PC-3 (cell line): Measurements from ENCODE around the gene ERP27. TPM values are rescaled to one million over a fixed set of nuclear protein-coding genes. Genes with fewer than 3 reads are reported as not detected.

Source experiments
- ATAC-seq: fragments of 200-7000 bp; cut with Tn5 transposase; 2 replicates; pipeline ENCODE4 v1.9.1; 2020; ENCODE audit warnings: mild to moderate bottlenecking, moderate library complexity
- BruUV-seq: library from RNA; stranded (reverse); fragments of 400-500 nt; replicated peaks from 2 replicates; lab custom pipeline; 2021; lab: Mats Ljungman, UMichigan
- CTCF ChIA-PET: fragments of 300-600 bp; sonication (Branson Sonifier 250); formaldehyde crosslinking; loops from one replicate; lab custom pipeline; 2022; ENCODE audit warnings: antibody characterized with exemption; lab: Charles Lee
- POLR2A ChIA-PET: fragments of 300-600 bp; sonication (Branson Sonifier 250); formaldehyde crosslinking; loops from one replicate; lab custom pipeline; 2022; ENCODE audit warnings: antibody characterized with exemption; ENCODE audit not compliant: unreplicated experiment; lab: Charles Lee
- DNase-seq: peaks from one replicate; pipeline ENCODE4 v3.0.0-alpha.2; 2015
- H2AFZ ChIP-seq: fragments of 300-600 bp; sonication (generic); 2 replicates; pipeline ENCODE4 v1.6.0; 2016; ENCODE audit warnings: antibody characterized with exemption, low read length
- H3F3A ChIP-seq: fragments of 300-600 bp; sonication (generic); one replicate; pipeline ENCODE4 v1.6.0; 2017; ENCODE audit warnings: antibody characterized with exemption, low read length, control low read depth, mild to moderate bottlenecking; ENCODE audit not compliant: unreplicated experiment
- H3K27ac ChIP-seq: fragments of 300-600 bp; sonication (generic); 2 replicates; pipeline ENCODE4 v1.5.1; 2016; ENCODE audit warnings: mild to moderate bottlenecking, low read length
- H3K27me3 ChIP-seq: fragments of 300-600 bp; sonication (generic); 2 replicates; pipeline ENCODE4 v1.6.1; 2016; ENCODE audit warnings: low read length, mixed read lengths
- H3K36me3 ChIP-seq: fragments of 300-600 bp; sonication (generic); 2 replicates; pipeline ENCODE4 v1.6.1; 2016; ENCODE audit warnings: low read depth, mixed run types, low read length, mixed read lengths
- H3K4me1 ChIP-seq: fragments of 300-600 bp; sonication (generic); 2 replicates; pipeline ENCODE4 v1.5.1; 2016; ENCODE audit warnings: low read length; ENCODE audit not compliant: insufficient read depth
- H3K4me2 ChIP-seq: fragments of 300-600 bp; sonication (generic); 2 replicates; pipeline ENCODE4 v1.6.0; 2016; ENCODE audit warnings: low read length
- H3K4me3 ChIP-seq: fragments of 300-600 bp; sonication (generic); 2 replicates; pipeline ENCODE4 v1.5.1; 2016; ENCODE audit warnings: mild to moderate bottlenecking, low read length, mixed read lengths
- H3K79me2 ChIP-seq: fragments of 300-600 bp; sonication (generic); 2 replicates; pipeline ENCODE4 v1.6.1; 2017; ENCODE audit warnings: low read length, mixed read lengths
- H3K9ac ChIP-seq: fragments of 300-600 bp; sonication (generic); 2 replicates; pipeline ENCODE4 v1.6.0; 2016; ENCODE audit warnings: mild to moderate bottlenecking, low read length
- H3K9me2 ChIP-seq: fragments of 300-600 bp; sonication (generic); replicated peaks from 2 replicates; pipeline ENCODE4 v1.6.1; 2016; ENCODE audit warnings: mixed run types, low read length, mixed read lengths
- H3K9me3 ChIP-seq: fragments of 300-600 bp; sonication (generic); 2 replicates; pipeline ENCODE4 v1.6.1; 2016; ENCODE audit warnings: low read length, mixed read lengths
- H4K20me1 ChIP-seq: fragments of 300-600 bp; sonication (generic); 2 replicates; pipeline ENCODE4 v1.6.1; 2016; ENCODE audit warnings: low read length, mixed read lengths
- CTCF ChIP-seq: fragments of 300-600 bp; sonication (generic); conservative IDR thresholded peaks from 2 replicates; pipeline ENCODE4 v1.5.1; 2017; ENCODE audit warnings: antibody characterized with exemption, low read depth, mild to moderate bottlenecking, low read length
- EZH2 ChIP-seq: fragments of 300-600 bp; sonication (generic); IDR thresholded peaks from one replicate; pipeline ENCODE4 v1.6.1; 2017; ENCODE audit warnings: antibody characterized with exemption, mild to moderate bottlenecking, low read length; ENCODE audit not compliant: unreplicated experiment
- EZH2phosphoT487 ChIP-seq: fragments of 300-600 bp; sonication (generic); IDR thresholded peaks from 2 replicates; pipeline ENCODE4 v1.6.1; 2018; ENCODE audit warnings: mild to moderate bottlenecking, antibody characterized with exemption, low read length, borderline replicate concordance
- intact Hi-C: fragments of 100-400 bp; cut with micrococcal nuclease; formaldehyde crosslinking; loops from 2 replicates; pipeline ENCODE4 v1.9.0; 2023
- total RNA-seq: library from RNA; depleted of rRNA; stranded (reverse); fragments of >200 nt; gene quantifications from 2 replicates; pipeline ENCODE4 v1.2.3, GENCODE V29; 2014

The ERP27 gene
- total RNA-seq, 1 experiment from 2014 or later: not detected

GRCh38 chr12:14982562-14982961 lies 44.2 kb upstream of the ERP27 start:
- intact Hi-C loops: no loop called here
- Histone ChIP-seq H3K27me3 (no peaks in the 10 kb centered on the region), H3K36me3 (no peaks in the 10 kb centered on the region), H3K4me1 (no peaks in the 10 kb centered on the region), H2AFZ (no peak overlapping the region), H4K20me1 (no peaks in the 10 kb centered on the region), H3K27ac (no peak overlapping the region), H3K9me3 (no peaks in the 10 kb centered on the region), H3K9me2 (no peaks in the 10 kb centered on the region), H3F3A (no peaks in the 10 kb centered on the region), H3K79me2 (no peaks in the 10 kb centered on the region), H3K4me3 (no peak overlapping the region), H3K9ac (no peak overlapping the region), H3K4me2 (no peak overlapping the region)
- ATAC-seq (no peak), DNase-seq (no peak)
- TF ChIP-seq EZH2 (no peak), CTCF (no peak), EZH2phosphoT487 (no peak)
- ChIA-PET POLR2A (no interaction called here), CTCF (no interaction called here)
- no TSS peak for BruUV-seq

GRCh38 chr12:14981049-14981448 lies 42.7 kb upstream of the ERP27 start:
- ChIA-PET POLR2A (no interaction called here), CTCF (no interaction called here)
- H3K4me2 ChIP-seq: no peak overlapping the region

GRCh38 chr12:14979468-14979867 lies 41.1 kb upstream of the ERP27 start:
- H3K9ac ChIP-seq: no peak overlapping the region
- no peak for DNase-seq
- no peak overlapping the region for H3K4me2 ChIP-seq
- no peaks in the 10 kb centered on the region for H3K27me3 ChIP-seq
- H3K9me2 ChIP-seq: no peaks in the 10 kb centered on the region
- no TSS peak for BruUV-seq
- H3K4me1 ChIP-seq: no peaks in the 10 kb centered on the region
- no peak overlapping the region for H3K4me3 ChIP-seq
- H2AFZ ChIP-seq: no peak overlapping the region
- intact Hi-C loops: no loop called here
- ChIA-PET POLR2A (no interaction called here), CTCF (no interaction called here)
- ATAC-seq: no peak
- no peaks in the 10 kb centered on the region for H3K9me3 ChIP-seq
- H3K79me2 ChIP-seq: no peaks in the 10 kb centered on the region
- no peaks in the 10 kb centered on the region for H4K20me1 ChIP-seq
- no peak overlapping the region for H3K27ac ChIP-seq
- TF ChIP-seq CTCF (no peak), EZH2phosphoT487 (no peak), EZH2 (no peak)
- H3K36me3 ChIP-seq: no peaks in the 10 kb centered on the region
- H3F3A ChIP-seq: no peaks in the 10 kb centered on the region

More at GRCh38 chr12:14981049-14981448, 42.7 kb upstream of the ERP27 start:
- no peak for TF ChIP-seq EZH2phosphoT487
- no peaks in the 10 kb centered on the region for H3K36me3 ChIP-seq
- ATAC-seq: no peak
- no peaks in the 10 kb centered on the region for H3K9me3 ChIP-seq
- no peaks in the 10 kb centered on the region for H4K20me1 ChIP-seq
- no TSS peak for BruUV-seq
- H3K9ac ChIP-seq: no peak overlapping the region
- no peaks in the 10 kb centered on the region for H3K9me2 ChIP-seq
- intact Hi-C loops: no loop called here
- H3K27me3 ChIP-seq: no peaks in the 10 kb centered on the region
- H3K27ac ChIP-seq: no peak overlapping the region
- no peaks in the 10 kb centered on the region for H3F3A ChIP-seq
- no peaks in the 10 kb centered on the region for H3K4me1 ChIP-seq
- no peak overlapping the region for H3K4me3 ChIP-seq
- no peaks in the 10 kb centered on the region for H3K79me2 ChIP-seq
- no peak for DNase-seq
- no peak overlapping the region for H2AFZ ChIP-seq
